Measurements from ENCODE around the gene DNAJC5G.
A peak's percentile ranks its signal among the peaks of the same experiment; 100 is the strongest.
"Not testable (repeated sequence)": the region's sequence is repeated elsewhere in the genome, so short reads cannot be mapped to it uniquely, and the experiment has no call there.

Gene DNAJC5G

DNA sequence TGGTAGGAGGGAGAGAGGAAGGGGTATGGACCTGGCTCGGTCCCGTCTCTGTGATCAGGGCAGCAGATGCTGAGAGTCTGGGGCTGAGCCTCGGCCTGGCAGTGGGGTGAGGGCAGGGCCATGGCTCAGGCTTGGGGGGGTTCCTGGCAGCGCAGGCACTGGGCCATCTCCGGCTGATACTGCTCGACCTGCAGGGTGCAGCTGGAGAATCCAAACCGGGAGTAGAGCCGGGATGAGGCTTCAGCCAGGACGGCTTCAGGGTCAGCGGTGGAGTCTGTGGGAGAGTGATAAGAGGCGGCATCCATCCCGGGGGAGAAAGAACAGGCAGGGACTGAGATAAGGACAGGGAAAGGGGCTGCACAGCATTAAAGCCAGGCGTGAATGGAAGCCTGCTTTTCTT lies 20.0 kb upstream of the DNAJC5G start:
- no peak for DNase-seq

DNA sequence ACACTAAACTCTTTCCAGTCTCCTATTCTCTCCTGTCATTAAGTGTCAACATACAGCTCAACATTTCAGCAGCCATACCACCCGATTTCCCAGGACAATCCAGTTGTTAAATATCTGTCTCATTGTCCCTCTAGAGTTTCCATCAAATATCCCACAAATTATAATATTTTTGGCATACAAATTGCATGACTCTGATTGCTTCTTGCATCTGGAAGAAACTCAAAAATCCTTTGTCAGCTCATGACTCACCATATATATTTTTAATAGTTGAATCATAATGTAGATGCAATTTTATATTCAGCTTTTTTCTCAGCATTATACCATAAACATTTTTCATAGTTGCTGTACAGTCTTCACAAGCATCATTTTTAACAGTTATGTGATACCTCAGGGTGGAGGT lies 19.6 kb upstream of the DNAJC5G start:
- no peak for DNase-seq

DNA sequence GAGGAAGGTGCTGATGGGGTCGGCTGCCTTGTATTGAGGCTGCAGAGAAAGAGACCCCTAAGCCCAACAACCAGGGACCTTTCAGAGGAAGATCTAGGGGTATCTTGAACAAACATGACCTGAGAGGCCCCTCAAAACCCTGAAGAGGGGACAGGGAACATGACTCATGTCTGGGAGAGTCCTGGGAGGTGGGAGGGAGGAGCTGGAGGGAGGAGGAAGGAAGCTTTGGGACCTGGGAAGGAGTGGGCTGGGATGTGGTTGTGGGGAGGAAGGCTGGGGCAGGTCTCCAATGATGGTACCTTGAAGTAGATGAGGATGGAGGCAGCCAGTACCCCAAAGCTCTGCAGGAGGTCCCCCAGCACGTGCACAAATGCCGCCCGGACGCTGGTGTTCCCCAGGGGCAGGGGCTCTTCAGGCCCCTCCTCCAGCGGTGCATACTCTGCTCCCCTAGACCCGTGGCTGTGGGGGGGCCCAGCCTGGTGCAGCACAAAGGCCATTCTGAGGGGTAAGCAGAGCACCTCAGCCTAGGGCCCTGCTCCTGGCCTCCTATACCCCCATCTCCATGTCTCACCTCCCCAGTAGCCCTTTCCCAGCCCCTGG lies 18.3 kb upstream of the DNAJC5G start:
- no peak for DNase-seq

DNA sequence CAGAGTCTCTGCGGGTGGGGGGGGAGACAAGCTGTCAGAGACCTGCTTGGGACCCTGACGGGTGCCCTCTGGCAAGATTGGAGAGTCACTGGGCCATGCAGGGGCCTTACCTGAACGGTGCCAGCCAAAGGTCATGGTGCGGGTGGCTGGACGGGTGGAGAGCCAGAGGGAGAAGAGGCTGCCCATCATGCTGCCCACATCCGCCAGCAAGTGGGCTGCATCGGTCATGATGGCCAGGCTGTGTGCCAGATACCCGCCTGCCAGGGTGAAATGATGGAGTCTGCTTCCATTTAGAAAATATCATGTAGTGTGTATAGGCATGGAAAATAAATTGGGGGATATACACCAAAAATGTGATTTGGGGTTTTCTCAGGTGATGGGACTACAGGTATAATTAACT lies 17.2 kb upstream of the DNAJC5G start:
- DNase-seq, result no peak

DNA sequence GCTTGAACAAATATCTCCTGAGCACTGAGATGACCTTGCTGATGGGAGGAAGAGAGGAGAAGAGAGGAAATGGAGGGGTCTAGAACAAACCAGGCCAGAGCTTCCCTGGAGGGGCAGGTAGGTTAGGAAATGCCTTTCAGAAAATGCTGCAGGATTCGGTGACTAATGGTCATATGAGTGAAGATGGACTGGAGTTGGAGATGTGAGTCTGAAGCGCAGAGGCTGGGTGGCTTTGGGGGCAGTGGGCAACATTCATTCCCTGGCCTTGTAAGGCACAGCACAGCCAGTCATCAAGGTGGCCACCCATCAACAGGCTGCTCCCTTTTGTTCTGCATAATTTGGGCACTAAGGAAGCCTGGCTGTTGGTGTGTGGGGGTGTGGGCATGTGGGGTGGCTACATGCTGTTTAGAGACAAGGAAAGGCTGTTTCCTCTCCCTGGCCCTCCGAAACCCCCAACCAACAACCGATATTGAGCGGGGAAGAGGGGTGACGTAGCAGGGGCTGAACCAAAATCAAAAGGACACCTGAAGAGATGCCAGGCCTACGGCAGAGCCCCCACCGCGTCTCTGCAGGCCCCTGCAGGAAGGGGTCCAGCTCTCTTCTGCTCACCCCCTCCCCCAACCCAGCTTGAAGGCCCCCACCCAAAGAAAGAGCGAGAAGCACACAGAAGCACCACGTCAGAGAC lies 13.8 kb upstream of the DNAJC5G start:
- DNase-seq, result no peak

DNA sequence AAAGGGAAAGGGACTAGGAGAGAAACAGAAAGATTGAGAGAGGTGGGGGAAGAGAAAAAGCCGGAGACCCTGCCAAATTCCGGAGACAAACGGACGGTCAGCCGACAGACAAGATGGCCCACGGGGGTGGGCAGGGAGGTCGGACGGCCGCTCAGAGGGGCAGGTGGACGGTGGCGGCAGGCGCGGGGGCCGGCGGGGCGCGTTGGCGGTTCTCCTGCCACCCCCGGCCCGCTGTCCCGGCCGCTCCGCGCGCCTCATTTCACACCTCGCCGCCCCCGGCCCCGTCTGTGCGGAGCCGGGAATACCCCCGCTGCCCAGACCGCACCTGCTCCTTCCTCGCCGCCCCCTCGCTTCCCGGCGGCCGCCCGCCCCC lies 13.3 kb upstream of the DNAJC5G start:
- DNase-seq, result no peak

DNA sequence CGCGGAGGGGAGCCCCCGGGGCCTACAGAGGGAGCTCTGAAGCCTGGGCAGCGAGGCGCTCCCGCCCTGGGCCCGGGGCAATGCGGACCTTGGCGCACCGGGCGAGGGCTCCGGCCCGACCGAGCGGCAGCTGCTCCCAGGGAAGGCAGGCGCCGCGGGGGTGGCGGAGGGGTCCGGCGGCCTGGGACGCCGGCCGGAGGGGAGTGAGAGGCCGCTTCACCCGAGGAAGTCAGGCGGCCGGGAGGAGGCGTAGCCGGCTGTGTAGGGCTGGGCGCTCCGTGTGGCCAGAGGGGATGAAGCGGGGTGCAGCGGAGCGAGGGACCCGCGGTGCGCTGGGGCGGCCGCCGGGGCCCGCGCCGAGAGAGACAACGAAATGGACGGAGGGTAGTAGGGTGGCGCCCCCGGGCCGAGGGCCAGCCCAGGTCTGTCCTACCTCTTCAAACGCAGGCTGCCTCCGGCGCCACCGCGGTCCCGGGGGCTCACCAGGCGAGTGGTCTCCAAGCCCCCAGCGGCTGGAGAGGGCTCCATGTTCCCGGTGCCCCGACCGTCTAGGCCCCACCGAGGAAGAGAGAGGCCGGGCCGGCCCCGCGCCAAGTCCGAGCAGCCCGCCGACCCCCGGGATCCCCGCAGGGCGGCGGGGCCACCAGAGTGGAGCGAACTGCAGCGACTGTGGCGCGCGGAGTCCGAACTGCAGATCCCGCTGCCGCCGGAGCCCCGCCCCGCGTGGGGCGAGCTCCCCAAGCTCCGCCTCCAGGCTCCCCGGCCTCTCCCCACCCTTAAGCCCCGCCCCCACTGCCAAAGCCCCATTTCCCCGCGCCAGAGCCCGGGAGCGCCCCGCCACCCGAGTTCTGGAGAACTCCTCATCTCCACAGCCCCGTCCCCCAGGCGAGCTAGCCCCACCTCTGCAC lies 12.6 kb upstream of the DNAJC5G start, which contains the start of gene SLC30A3:
TSS of gene SLC30A3 (minus strand) at position 669 of the 908 bp plus-strand sequence. CDS start at position 528, 141 bp downstream.
- peak; percentile 82 for DNase-seq

DNA sequence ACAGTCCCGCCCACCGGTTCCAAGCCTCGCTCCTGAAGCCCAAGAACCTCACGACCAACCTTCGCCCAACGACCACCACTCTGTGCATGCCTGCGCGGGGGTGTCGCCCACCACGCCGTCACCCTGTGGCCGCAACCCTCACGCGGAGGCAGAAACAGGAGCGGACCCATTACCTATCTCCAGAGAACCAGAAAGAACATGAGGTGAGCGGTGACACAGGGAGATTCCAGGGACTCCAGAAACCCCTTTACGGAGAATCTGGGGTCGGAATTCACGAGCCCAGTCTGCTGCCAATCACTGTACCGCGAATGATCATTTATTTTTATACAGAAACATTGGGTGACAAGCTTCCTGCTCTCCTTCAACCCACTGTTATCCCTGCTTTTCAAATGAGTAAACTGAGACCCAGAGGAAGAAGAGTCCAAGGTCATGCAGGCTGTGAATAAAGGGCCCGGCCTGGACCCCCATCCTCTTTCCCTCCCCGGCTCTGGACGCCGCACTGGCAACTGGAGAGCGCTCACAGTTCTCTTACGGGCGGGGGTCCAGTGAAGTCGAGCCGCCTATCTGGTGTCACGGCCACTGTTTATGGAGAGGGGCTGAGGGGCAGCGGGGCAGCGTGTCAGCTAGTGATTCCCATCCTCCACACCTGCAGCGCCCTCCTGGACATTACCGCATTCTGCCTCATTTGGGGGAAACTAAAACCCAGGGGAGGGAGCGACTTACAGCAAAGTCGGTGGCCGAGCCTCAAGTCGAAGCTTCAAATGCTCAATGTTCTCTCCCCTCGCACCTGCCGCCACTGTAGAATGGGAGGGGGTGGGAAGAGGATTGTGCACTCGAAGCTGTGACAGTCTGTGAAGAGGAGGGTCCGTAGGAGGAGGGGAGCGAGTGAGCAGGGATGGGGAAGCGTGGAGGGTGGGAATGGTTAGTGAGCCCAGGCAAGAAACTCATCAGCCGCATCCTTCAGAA lies 11.7 kb upstream of the DNAJC5G start:
- no peak for DNase-seq

DNA sequence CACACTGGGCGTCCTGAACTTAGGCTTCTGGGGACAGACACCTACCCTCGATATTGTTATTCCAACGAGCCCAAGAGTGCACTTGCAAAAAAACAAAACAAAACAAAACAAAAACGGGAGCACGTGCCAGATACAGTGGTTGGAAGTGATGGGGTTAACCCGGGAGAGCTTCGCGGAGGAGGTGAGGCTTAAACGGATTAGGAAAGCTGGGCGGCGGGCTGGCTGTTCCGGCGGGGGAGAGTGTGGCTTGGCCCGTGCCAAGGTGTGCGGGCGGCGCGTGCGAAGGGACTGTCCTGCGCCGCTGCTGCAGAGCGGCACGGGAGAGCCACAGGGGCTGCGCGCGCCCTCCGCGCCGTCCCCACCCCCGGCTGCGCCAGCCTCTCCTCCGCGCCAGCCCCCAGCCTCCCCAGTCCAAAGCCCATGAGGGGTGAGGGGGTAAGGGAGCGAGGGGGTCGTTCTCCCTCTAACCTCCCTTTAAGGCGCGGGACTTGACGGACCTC lies 10.9 kb upstream of the DNAJC5G start:
- DNase-seq, result peak; percentile 75

DNA sequence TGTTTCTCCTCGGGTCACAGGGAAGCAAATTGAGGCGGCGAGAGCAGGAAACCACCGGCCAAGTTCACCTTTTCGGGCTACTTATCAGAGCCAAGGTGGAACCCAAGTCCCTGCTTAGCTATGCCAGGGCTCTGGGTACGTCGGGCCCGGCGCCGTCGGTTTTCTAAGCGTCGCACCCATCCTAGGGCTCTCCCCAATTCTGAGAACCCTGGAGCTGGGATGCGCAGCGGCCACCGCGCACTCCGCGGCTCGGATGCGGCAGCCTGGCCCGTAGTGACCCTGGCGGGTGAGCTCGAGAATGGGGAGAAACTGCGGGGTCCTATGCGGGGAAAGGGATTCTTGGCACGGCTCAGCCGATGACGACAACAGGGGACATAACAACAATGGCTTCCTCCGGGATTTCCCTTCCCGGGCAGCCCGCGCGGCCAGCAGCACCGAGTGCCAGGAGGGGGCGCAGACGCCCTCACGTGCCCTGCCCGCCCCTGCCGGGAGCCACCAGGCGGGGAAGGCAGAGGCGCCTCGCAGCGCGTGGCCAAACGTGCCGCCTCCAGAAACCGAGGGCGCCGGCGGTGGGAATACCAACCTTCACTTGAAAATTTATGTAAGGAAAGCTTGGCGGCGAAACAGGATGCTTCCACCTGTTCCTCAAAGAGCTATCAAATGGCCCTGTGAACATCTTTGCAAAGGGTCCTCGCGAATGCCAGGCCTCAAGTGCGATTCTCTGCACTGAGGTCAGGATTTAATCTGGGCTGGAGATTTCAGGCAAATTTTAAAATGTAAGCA lies 10.3 kb upstream of the DNAJC5G start:
- DNase-seq, result peak; percentile 83

DNA sequence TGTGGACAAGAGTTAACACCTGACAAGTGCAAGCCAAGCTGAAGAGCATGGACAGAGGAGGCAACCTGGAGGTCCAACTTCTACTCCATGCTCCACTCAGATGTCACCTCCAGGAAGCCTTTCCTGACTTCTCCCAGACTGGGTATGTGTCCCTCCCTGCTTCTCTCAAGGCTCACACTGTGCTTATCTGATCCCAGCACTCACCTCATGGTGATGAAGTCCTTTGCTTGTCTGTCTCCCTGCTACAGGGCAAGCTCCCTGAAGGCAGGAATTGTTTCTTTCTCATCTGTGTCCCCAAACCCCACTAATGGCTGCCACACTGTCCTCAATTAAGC lies 9.7 kb upstream of the DNAJC5G start:
- no peak for DNase-seq

DNA sequence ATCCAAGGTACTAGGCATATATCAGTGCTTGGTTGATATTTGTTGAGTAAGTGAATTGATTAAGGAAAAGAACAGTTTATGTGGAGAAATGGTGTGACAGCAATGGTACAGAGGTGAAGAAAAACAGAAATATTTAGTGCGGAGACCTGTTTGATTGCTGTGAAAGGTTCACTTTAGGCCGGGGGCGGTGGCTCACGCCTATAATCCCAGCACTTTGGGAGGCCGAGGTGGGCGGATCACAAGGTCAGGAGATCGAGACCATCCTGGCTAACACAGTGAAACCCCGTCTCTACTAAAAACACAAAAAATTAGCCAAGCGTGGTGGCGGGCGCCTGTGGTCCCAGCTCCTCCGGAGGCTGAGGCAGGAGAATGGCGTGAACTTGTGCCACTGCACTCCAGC lies 6.9 kb upstream of the DNAJC5G start:
- DNase-seq, result not testable (repeated sequence)

DNA sequence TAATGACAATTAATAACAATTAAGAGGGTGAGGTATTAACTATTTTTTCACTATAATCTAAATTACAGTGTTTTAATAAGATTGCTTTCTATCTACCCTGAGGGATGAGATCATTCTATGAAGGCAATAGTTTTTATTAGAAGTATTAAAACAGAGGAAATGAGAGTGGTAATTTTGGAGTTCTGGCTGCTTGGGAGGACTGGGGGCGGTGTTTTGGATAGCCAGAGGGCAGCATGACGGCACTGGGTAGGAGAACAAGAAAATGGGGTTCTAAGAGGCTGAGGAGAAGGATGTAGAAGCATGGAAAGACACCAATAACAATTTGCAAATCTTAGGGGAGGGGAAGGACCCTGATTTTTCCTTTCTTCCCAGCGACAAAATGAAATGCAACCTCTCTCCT lies 5.1 kb upstream of the DNAJC5G start:
- DNase-seq, result no peak

DNA sequence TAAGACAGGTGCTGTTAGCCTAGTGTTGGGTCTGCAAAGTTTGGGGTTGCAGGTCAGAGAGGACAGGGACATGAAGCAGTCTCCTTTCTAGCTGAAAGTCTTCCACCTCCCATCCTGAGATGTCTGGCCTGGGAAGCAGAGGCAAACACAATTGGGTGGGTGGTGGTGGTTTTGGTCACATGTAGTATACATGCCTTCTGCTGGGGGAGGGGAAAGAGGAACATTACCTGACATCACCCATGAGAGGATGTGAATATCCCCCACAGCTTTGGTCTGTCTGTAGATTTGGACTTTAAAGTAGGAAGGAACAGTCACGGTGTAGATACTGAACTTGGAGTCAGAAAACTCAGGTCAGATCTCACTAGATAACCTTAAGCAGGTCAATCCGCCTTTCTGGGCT lies 4.6 kb upstream of the DNAJC5G start:
- DNase-seq, result no peak

DNA sequence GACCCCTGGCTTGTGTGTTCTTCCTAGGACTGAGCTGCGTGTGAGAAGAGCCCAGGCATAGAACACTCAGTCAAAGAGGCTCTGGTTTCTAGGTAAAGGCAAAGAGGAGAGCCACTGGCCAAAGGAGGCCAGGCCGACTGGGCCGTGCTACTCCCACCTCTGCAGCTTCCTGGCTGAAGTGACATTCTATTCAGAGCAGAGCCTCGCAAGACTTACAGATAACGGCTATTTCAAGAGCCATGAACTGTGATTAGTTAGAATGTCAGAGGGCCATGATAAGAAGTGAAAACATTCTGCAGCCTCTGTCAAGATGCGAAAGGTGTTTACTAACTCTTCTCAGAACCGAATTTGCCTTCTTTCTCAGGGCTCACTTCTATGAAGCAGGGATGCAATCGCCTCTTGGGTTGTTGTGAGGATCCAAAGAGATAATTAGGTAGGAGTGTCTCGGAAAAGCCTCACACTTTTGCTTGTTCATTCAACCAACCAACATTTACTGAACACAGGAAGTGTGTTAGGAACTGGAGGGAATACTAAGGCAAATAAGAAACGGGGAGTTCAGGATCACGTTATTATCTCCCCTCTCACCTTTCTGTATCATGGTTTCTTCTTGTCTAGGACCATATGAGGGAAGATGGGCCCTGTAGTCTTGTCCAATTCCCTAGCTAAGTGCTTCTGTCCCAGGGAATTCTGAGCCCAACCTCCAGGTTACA lies 3.4 kb upstream of the DNAJC5G start:
- DNase-seq, result no peak

DNA sequence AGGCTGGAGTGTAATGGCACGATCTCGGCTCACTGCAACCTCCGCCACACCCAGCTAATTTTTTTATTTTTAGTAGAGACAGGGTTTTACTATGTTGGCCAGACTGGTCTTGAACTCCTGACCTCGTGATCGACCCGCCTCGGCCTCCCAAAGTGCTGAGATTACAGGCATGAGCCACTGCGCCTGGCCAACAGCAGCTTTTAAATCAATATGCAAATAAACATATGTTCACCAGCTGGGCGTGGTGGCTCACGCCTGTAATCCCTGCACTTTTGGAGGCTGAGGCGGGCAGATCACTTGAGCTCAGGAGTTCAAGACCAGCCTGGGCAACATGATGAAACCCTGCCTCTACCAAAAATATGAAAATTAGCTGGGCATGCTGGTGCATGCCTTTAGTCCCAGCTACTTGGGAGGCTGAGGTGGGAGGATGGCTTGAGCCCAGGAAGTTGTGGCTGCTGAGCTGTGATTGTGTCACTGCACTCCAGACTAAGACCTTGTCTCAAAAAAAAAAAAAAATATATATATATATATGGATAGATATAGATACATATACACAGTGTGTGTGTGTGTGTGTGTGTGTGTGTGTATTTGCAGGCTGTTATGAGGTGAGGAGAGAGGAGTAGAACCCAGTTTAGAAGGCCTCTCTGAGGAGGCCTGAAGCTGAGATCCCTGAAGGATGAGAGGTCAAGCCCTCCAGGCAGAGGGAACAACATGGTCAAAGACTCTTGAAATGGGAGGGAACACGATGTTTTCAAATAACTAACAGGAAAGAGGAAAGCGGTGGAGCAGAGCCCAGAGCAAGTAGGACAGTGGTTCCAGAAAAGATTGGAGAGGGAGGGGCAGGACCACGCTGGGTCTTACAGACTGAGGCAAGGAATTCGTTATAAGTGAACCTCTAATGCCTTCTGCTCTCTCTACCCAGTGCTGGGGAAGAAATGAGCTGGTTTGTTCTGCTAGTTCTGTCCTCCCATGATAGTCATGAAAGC lies 2.4 kb upstream of the DNAJC5G start:
- not testable (repeated sequence) for DNase-seq

DNA sequence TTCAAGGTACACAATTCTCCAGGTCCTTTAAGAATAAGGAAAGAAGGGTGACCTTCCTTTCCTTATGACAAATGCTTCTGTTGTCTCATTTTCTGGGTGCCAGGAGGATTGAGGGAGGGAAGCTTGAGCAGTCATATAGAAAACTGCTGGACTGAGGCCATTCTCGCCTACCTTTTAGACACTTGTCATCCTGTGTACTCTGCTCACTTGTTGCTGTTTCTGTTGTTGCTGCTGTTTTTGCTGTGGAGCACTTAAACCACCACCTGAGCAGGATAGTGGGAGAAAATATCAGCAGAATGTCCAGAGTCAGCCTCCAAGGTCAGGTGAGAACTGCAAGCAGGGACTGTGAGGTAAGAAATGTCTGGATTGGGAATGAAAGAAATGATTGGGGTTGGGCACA lies 2.8 kb downstream of the DNAJC5G start:
- no peak for DNase-seq

DNA sequence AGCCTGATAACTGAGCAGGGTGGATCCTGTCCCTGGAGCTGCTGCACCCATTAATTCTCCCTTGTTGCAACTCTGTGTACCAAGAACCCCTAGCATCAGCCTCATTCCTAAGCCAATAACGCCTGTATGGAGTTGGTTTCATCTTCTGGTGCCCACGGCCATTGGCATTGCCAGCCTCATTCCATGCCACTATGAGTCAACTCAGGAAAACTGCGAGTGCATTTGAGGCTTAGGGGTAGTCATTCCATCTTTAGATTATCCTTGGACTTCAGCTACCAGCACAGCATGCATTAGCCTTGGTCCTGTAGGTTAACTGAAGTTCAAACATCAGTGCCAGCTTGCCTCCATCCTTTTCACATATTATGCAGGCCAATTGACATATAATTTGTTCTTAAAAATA lies 5.6 kb downstream of the DNAJC5G start:
- DNase-seq, result no peak

DNA sequence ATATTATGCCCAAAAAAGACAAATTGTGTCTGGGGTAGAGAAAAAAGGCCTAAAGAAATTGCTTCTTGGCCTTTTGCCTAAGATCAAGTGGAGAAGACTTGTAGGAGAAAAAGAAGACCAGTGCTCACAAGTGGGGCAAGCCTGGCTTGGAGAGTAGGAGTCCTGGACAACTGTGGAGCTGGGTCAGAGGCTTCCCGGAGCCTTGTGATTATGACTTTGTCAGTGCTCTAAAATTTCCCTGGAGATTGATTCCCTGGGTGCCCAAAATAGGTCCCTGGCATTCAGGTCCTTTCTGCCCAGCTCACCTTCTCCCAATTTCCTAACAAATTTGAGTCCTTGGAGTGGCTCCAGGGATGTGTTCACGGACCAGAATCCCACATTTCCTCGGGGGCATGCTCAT lies 6.2 kb downstream of the DNAJC5G start:
- no peak for DNase-seq

Measured in activated CD8-positive, alpha-beta memory T cell treated with anti-CD3 and anti-CD28 coated beads for 24 hours (primary cell).